SK-N-SH treated with all-trans-retinoic acid at 6 μM for 48 hours (cell line): ENCODE data around the gene FAM174B.

Experiments
- ARNTL ChIP-seq: fragments of 450-650 bp; formaldehyde crosslinking; IDR thresholded peaks from 2 replicates; pipeline ENCODE4 v1.5.0; 2020; ENCODE audit warnings: low read depth, mild to moderate bottlenecking, moderate library complexity, borderline replicate concordance
- CSDC2 ChIP-seq: fragments of 250-450 bp; sonication (Bioruptor Pico); IDR thresholded peaks from 2 replicates; pipeline ENCODE4 v1.5.0; 2020; ENCODE audit warnings: mild to moderate bottlenecking, moderate library complexity
- ESRRG ChIP-seq: fragments of 250-450 bp; sonication (Bioruptor Pico); IDR thresholded peaks from 2 replicates; pipeline ENCODE4 v1.6.1; 2021; ENCODE audit warnings: mild to moderate bottlenecking
- ISL1 ChIP-seq: fragments of 250-450 bp; sonication (Bioruptor Pico); IDR thresholded peaks from 2 replicates; pipeline ENCODE4 v2.1.2; 2022; ENCODE audit warnings: mild to moderate bottlenecking, moderate library complexity
- OSR1 ChIP-seq: fragments of 250-450 bp; sonication (Bioruptor Pico); IDR thresholded peaks from 2 replicates; pipeline ENCODE4 v1.8.0; 2022; ENCODE audit warnings: moderate library complexity, mild to moderate bottlenecking, inconsistent platforms
- TCF4 ChIP-seq: fragments of 250-450 bp; sonication (Bioruptor Pico); IDR thresholded peaks from 2 replicates; pipeline ENCODE4 v1.8.0; 2021; ENCODE audit warnings: mild to moderate bottlenecking, moderate library complexity, borderline replicate concordance
- TF ChIP-seq, protein P1 (sequence below): fragments of 250-450 bp; sonication (Bioruptor Pico); IDR thresholded peaks from 2 replicates; pipeline ENCODE4 v1.8.0; 2020; ENCODE audit warnings: mild to moderate bottlenecking, moderate library complexity, borderline replicate concordance

DNA sequence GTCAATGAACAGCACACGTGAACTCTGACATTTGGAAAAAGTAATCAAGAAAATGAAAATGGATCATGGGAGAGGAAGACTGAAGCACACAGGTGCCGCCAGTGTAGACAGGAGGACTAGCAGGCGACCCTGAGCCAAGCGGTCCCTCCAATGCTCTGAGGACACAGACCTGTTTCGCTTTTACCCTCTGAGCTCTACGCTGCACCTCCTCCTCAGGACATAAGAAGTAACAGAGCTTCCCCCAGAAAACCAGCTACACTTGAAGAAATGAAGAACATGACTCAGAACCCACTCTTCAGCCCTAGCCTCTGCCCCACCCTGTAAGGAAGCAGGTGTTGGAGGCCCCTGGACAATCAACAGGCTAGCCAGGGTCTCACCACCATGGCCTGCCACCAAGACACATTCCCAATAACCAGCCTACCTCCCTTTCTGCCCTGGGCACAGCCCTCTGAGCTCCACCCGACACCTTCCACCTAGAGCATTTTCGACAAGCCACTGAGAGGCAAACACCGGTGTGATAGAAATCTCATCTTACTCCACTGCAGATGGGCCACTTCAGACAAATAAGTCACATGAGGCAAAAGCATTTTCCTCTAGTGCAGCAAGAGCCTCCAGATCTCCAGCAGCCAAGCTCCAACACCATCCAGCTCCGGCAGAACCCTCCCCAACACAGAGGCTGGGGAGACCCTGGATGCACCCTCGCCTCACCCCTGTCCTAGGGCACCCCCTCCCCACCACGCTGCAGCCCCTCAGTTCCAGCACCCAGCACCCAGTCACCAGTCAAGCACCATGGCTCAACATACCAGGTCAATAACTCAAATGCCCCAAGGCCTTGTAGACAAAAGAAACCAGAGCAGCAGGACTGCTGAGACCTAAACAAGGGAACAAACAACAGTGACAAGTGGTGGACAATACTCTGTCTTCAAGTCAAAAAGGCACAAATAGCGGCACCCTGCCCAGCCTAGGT lies 11.4 kb downstream of the FAM174B start:
- no peak for TF ChIP-seq CSDC2 (CRISPR knock-in tag)
- TF ChIP-seq ARNTL (CRISPR knock-in tag), result no peak
- no peak for TF ChIP-seq ISL1 (CRISPR knock-in tag)
- no peak for TF ChIP-seq OSR1
- TF ChIP-seq, protein P1, sequence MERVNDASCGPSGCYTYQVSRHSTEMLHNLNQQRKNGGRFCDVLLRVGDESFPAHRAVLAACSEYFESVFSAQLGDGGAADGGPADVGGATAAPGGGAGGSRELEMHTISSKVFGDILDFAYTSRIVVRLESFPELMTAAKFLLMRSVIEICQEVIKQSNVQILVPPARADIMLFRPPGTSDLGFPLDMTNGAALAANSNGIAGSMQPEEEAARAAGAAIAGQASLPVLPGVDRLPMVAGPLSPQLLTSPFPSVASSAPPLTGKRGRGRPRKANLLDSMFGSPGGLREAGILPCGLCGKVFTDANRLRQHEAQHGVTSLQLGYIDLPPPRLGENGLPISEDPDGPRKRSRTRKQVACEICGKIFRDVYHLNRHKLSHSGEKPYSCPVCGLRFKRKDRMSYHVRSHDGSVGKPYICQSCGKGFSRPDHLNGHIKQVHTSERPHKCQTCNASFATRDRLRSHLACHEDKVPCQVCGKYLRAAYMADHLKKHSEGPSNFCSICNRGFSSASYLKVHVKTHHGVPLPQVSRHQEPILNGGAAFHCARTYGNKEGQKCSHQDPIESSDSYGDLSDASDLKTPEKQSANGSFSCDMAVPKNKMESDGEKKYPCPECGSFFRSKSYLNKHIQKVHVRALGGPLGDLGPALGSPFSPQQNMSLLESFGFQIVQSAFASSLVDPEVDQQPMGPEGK (CRISPR knock-in tag), result no peak
- TF ChIP-seq TCF4 (CRISPR knock-in tag), result no peak
- no peak for TF ChIP-seq ESRRG
